K562 (cell line): Measurements from ENCODE around the gene HARS2. TPM values are rescaled to one million over a fixed set of nuclear protein-coding genes. Genes with fewer than 3 reads are reported as not detected.

Source experiments
- ADNP ChIP-seq: fragments of 200-800 bp; sonication (Bioruptor generic); IDR thresholded peaks from 2 replicates; pipeline ENCODE4 v1.6.1; 2016; ENCODE audit warnings: missing genetic modification characterization, missing compliant biosample characterization
- BRD9 ChIP-seq: fragments of 450-650 bp; IDR thresholded peaks from 2 replicates; pipeline ENCODE4 v1.6.1; 2018; ENCODE audit warnings: low read depth; ENCODE audit not compliant: partially characterized antibody
- C11orf30 ChIP-seq: fragments of 450-650 bp; IDR thresholded peaks from 2 replicates; pipeline ENCODE4 v1.6.1; 2016; ENCODE audit warnings: low read depth, mild to moderate bottlenecking
- CUX1 ChIP-seq: fragments of 200-800 bp; sonication (Bioruptor generic); IDR thresholded peaks from 2 replicates; pipeline ENCODE4 v1.6.1; 2016; ENCODE audit warnings: missing genetic modification characterization, missing compliant biosample characterization
- GABPB1 ChIP-seq: sonication (generic); formaldehyde crosslinking; IDR thresholded peaks from 2 replicates; pipeline ENCODE4 v1.8.0; 2022; ENCODE audit warnings: mild to moderate bottlenecking, missing genetic modification reagents
- KHSRP ChIP-seq: fragments of 450-650 bp; IDR thresholded peaks from 2 replicates; pipeline ENCODE4 v1.6.1; 2017
- MBD2 ChIP-seq: sonication (generic); IDR thresholded peaks from 2 replicates; pipeline ENCODE4 v1.6.1; 2016; ENCODE audit warnings: low read depth, borderline replicate concordance
- MCM2 ChIP-seq: fragments of 450-650 bp; IDR thresholded peaks from 2 replicates; pipeline ENCODE4 v1.6.1; 2017; ENCODE audit warnings: low read depth, mild to moderate bottlenecking
- MEF2A ChIP-seq: IDR thresholded peaks from 2 replicates; pipeline ENCODE4 v1.6.1; 2011; ENCODE audit warnings: low read depth, mild to moderate bottlenecking, low read length, moderate library complexity; ENCODE audit not compliant: control insufficient read depth
- PHF20 ChIP-seq: fragments of 450-650 bp; IDR thresholded peaks from 2 replicates; pipeline ENCODE4 v1.6.1; 2018; ENCODE audit not compliant: partially characterized antibody
- PML ChIP-seq: IDR thresholded peaks from 2 replicates; pipeline ENCODE4 v1.6.1; 2012; ENCODE audit warnings: low read length, inconsistent platforms
- RBM17 ChIP-seq: fragments of 200-400 bp; formaldehyde crosslinking; IDR thresholded peaks from 2 replicates; pipeline ENCODE4 v1.6.1; 2017; ENCODE audit warnings: low read depth, mild to moderate bottlenecking, low read length, borderline replicate concordance
- SAP30 ChIP-seq: fragments of 200-600 bp; sonication (generic); IDR thresholded peaks from 2 replicates; pipeline ENCODE4 v1.6.1; 2012; ENCODE audit warnings: borderline replicate concordance, low read depth, mild to moderate bottlenecking, moderate library complexity, low read length, control low read depth, inconsistent platforms; ENCODE audit not compliant: insufficient read depth, poor library complexity, severe bottlenecking
- TAF7 ChIP-seq: fragments of 450-650 bp; IDR thresholded peaks from 2 replicates; pipeline ENCODE4 v1.6.1; 2016; ENCODE audit warnings: missing genetic modification characterization, missing compliant biosample characterization
- TGIF2 ChIP-seq: sonication (generic); formaldehyde crosslinking; IDR thresholded peaks from 2 replicates; pipeline ENCODE4 v1.8.1; 2022; ENCODE audit warnings: mild to moderate bottlenecking, missing genetic modification reagents, moderate library complexity
- TRIM24 ChIP-seq, 2 experiments: fragments of 450-650 bp; IDR thresholded peaks; 2 replicates each; pipeline ENCODE4 v1.6.1; 2016
- ZKSCAN1 ChIP-seq: fragments of 150-350 bp; IDR thresholded peaks from 2 replicates; pipeline ENCODE4 v1.6.1; 2016; ENCODE audit warnings: low read depth, low read length
- ZNF239 ChIP-seq: fragments of 250-450 bp; sonication (Bioruptor Pico); IDR thresholded peaks from 2 replicates; pipeline ENCODE4 v1.4.0; 2020; ENCODE audit warnings: mild to moderate bottlenecking
- polyA plus RNA-seq, 8 experiments: library from polyadenylated mRNA; depleted of rRNA in 4 of 8; stranded (reverse) in 5 of 8; unstranded in 3 of 8; fragments of >200 nt; fragmentation: Nextera tagmentation in 2 of 8; fragmentation: Illumina TruSeq in 1 of 8; extraction: Ambion mirVana in 2 of 8; extraction: Trizol in 1 of 8; gene quantifications; 2 replicates each; pipeline versions ENCODE4 v1.2.1 to v1.2.3, GENCODE V29; 2011 to 2014; ENCODE audit warnings: inconsistent platforms in 1 of 8, missing spikeins in 1 of 8
- total RNA-seq, 7 experiments: library from RNA; depleted of rRNA in 6 of 7; stranded (reverse); fragments of >200 nt in 6 of 7; fragmentation: Illumina TruSeq in 2 of 7; extraction: Trizol in 2 of 7; gene quantifications; 2 replicates each; pipeline versions ENCODE4 v1.2.1 to v1.2.3, GENCODE V29; 2011 to 2021; ENCODE audit warnings: low replicate concordance in 1 of 7
- TF ChIP-seq, protein P1 (sequence below), 2 experiments: fragments of 450-650 bp; IDR thresholded peaks; 2 replicates each; pipeline ENCODE4 v1.6.1; 2018; ENCODE audit warnings: mild to moderate bottlenecking in 2 of 2, low read depth in 1 of 2; ENCODE audit not compliant: partially characterized antibody in 2 of 2

HARS2 gene
- total and polyA plus RNA-seq, 9 of the 15 experiments (the other 6 are each of a cell fraction or from before 2014, with no cell fraction given): 8.5 to 41.6 (median 27.1) TPM

DNA sequence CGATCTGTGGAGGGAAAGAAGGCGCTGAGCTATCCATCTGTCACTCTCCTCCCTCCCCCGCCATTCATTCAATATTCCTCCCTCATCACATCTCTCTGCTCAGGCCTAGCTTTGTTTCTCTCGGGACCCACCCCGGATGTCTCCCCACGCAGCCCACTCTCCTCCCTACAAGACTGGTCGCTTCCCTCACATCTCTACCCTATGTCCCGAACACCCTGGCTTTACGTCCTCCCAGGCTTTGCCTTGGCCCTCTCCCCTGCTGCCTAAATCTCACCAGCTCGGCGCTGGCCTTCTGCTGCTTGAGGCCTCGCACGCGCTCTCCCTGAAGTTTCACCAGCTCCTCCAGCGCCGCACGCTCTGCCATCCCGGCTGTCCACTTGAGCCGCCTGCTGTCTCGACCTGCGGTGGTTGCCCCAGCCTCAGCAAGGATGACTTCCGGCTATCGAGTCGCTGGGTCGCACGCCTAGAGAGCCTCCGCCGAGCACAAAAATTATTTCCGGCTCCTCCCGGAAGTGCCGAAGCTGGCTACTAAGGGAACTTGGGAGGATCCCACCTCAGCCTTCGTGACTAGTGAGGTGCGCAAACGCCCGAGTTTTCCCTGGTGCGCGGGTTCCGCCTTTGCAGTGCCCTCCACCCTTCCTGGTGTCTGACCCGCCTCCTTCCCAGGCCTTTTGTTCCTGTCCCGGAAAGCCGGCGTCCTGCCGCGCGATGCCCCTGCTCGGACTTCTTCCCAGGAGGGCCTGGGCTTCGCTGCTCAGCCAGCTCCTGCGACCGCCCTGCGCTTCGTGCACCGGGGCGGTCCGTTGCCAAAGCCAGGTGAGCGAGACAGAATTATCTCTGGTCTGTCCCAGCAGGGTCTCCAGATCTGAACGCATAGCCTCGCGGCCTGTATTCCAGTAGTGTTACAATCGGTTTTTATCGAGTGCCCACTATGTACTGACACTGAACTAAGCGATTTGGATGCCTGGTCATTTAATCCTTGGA, at the start of gene HARS2, which contains the start of gene HARS1 (continued):
- TF ChIP-seq MEF2A (no peak), TGIF2 (CRISPR knock-in tag) (peak; percentile 56; the same call in 1 of the 2 replicates), TRIM24 (IDR thresholded peaks at IDR 0.05) (peak; percentile 41 to 64; a peak in 2 of 4 replicates), C11orf30 (peak; percentile 87), SAP30 (peak; percentile 23), ADNP (tag) (no peak), ZKSCAN1 (0 out of 2 replicates have a peak, but pooled peaks have one; percentile 10), PHF20 (peak; percentile 95), MCM2 (no peak), CUX1 (CRISPR knock-in tag) (no peak), MBD2 (peak; percentile 86), PML (peak; percentile 80), ZNF239 (CRISPR knock-in tag) (no peak), BRD9 (peak; percentile 84), TAF7 (peak; percentile 70), GABPB1 (peak; percentile 96), RBM17 (no peak), KHSRP (peak; percentile 43; the same call in 1 of the 2 replicates)
- TF ChIP-seq, protein P1, sequence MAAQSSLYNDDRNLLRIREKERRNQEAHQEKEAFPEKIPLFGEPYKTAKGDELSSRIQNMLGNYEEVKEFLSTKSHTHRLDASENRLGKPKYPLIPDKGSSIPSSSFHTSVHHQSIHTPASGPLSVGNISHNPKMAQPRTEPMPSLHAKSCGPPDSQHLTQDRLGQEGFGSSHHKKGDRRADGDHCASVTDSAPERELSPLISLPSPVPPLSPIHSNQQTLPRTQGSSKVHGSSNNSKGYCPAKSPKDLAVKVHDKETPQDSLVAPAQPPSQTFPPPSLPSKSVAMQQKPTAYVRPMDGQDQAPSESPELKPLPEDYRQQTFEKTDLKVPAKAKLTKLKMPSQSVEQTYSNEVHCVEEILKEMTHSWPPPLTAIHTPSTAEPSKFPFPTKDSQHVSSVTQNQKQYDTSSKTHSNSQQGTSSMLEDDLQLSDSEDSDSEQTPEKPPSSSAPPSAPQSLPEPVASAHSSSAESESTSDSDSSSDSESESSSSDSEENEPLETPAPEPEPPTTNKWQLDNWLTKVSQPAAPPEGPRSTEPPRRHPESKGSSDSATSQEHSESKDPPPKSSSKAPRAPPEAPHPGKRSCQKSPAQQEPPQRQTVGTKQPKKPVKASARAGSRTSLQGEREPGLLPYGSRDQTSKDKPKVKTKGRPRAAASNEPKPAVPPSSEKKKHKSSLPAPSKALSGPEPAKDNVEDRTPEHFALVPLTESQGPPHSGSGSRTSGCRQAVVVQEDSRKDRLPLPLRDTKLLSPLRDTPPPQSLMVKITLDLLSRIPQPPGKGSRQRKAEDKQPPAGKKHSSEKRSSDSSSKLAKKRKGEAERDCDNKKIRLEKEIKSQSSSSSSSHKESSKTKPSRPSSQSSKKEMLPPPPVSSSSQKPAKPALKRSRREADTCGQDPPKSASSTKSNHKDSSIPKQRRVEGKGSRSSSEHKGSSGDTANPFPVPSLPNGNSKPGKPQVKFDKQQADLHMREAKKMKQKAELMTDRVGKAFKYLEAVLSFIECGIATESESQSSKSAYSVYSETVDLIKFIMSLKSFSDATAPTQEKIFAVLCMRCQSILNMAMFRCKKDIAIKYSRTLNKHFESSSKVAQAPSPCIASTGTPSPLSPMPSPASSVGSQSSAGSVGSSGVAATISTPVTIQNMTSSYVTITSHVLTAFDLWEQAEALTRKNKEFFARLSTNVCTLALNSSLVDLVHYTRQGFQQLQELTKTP (IDR thresholded peaks at IDR 0.05; ENCODE audit: low read depth in 1 of 2, partially characterized antibody in 2 of 2): no peak
